GM13977 (cell line): ENCODE measurements around the gene IL31.
A peak's percentile ranks its signal among the peaks of the same experiment; 100 is the strongest.

Experiments
- DNase-seq: peaks from one replicate; pipeline ENCODE4 v3.0.0; 2012; ENCODE audit warnings: low spot score
- CTCF ChIP-seq: IDR thresholded peaks from 2 replicates; pipeline ENCODE4 v1.5.1; 2012; ENCODE audit warnings: mild to moderate bottlenecking, control low read depth; ENCODE audit not compliant: insufficient read depth; ENCODE audit errors: extremely low read depth, missing control alignments
- in situ Hi-C: fragments of 300-500 bp; cut with MboI; formaldehyde crosslinking; loops from one replicate; pipeline ENCODE4 v1.12.0; 2022; ENCODE audit warnings: low sequenced_read_pairs, low pct_unique_long_range_greater_than_20kb, mixed read lengths, inconsistent platforms; ENCODE audit not compliant: unreplicated experiment

The IL31 gene

GRCh38 chr12:122126342-122126635 lies 47.7 kb downstream of the IL31 start:
- no peak for DNase-seq
- TF ChIP-seq CTCF, result no peak
- in situ Hi-C loops, result no loop called here

- TF ChIP-seq CTCF, result no peak
- in situ Hi-C loops, result no loop called here
These were observed 48.3 kb downstream of the IL31 start for GRCh38 chr12:122125452-122126341.

GRCh38 chr12:122124370-122124769 lies 49.7 kb downstream of the IL31 start:
- TF ChIP-seq CTCF, result no peak
- in situ Hi-C loops, result loop anchor here (5.0 kb wide), 1 partner anchor 72 kb away; no protein-coding TSS in a partner anchor

More at GRCh38 chr12:122125452-122126341, 48.3 kb downstream of the IL31 start:
- no peak for DNase-seq

GRCh38 chr12:122123761-122124145 lies 50.3 kb downstream of the IL31 start:
- in situ Hi-C loops, result loop anchor here (5.0 kb wide), 1 partner anchor 71 kb away; no protein-coding TSS in a partner anchor

More at GRCh38 chr12:122124370-122124769, 49.7 kb downstream of the IL31 start:
- no peak for DNase-seq

GRCh38 chr12:122123051-122123760 lies 50.8 kb downstream of the IL31 start:
- TF ChIP-seq CTCF, result peak; percentile 74
- in situ Hi-C loops, result loop anchor here (5.0 kb wide), 1 partner anchor 71 kb away; no protein-coding TSS in a partner anchor

More at GRCh38 chr12:122123761-122124145, 50.3 kb downstream of the IL31 start:
- TF ChIP-seq CTCF, result no peak
- DNase-seq, result no peak

More at GRCh38 chr12:122123051-122123760, 50.8 kb downstream of the IL31 start:
- peak; percentile 82 for DNase-seq
